NCI-H345 treated with DMSO at 0.1 percent for 48 hours (cell line): ENCODE data around the gene ARHGAP26.

Source experiments
- DNase-seq: peaks from one replicate; lab custom pipeline; 2025; ENCODE audit not compliant: unreplicated experiment; lab: John Stamatoyannopoulos, UW

Gene ARHGAP26

DNA sequence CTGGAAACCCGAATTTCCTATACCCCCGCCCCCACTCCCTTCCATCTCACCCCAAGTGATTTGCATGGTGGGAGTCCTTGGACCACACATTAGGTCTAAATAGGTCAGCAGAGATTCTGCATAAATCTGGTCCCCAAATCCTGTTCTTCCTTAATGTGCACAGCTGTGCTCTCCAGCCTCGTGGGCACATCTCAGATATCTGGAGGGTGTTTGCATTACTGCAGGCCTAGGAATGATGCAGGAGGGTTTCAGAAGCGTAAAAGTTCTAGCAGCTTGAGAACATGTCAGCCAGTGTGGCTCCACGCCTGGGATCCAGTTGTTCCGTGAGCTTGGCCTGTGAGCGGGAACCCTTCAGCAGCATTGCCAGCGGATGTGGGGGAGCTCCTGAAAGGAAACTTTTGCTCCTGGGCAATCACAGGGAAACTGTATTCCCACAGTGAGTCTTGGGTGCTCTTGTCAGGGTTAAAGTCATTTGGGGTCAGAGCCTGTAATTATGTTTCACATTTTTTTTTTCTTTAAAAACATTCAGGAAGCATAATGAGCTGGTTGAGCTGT is 12.9 kb downstream of the ARHGAP26 start:
- DNase-seq: no peak

- DNase-seq: no peak
Observed at GRCh38 chr5:142783601-142784341, 13.6 kb downstream of the ARHGAP26 start.

DNA sequence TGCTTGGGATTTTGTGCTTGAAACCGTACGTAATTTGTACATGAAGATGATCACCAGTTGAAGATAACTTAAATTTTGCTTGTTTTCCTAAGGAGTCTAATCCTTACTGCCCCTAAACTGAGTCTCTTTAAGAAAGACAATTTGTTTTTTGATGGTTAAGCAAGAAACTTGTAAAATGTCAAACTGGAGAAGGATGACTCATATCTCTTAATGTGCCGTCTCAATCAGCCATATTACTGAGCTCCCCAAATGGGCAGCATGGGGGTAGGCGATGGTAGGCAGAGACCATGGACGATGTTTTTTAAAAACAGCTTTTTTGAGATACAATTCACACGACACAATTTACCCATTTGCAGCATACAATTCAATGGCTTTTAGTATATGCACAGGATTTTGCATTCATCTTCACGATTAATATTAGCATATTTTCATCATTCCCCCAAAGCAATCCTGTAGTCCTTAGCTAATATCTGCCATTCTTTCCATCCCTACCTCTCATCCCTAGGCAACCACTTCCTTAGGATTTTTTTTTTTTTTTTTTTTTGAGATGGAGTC is 14.3 kb downstream of the ARHGAP26 start:
- DNase-seq: no peak

- DNase-seq: no peak
Observed at GRCh38 chr5:142785206-142785605, 15.0 kb downstream of the ARHGAP26 start.

GRCh38 chr5:142789206-142789605 is 19.0 kb downstream of the ARHGAP26 start:
- DNase-seq: no peak

- DNase-seq: no peak
Observed at GRCh38 chr5:142792012-142792864, 22.1 kb downstream of the ARHGAP26 start.

GRCh38 chr5:142792865-142793232 is 22.7 kb downstream of the ARHGAP26 start:
- DNase-seq: no peak

DNA sequence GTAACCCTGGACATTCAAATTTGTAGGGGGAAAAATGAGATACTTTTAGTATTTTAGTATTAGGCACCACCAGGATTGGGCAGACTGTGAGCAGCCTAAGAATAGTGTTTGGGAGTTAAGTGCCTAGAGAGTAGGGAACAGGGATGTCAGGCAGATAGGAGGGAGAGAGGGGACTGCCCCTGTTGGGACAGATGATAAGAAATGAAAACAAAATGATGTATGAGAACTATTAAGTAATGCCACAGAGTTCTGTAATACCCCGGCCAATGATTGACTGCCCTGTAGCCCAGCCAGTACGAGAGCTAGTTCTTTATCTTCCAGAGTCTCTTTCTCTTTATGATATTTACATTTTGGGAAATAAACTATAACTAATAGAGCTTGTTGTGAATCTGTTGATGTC is 24.4 kb downstream of the ARHGAP26 start:
- DNase-seq: no peak

DNA sequence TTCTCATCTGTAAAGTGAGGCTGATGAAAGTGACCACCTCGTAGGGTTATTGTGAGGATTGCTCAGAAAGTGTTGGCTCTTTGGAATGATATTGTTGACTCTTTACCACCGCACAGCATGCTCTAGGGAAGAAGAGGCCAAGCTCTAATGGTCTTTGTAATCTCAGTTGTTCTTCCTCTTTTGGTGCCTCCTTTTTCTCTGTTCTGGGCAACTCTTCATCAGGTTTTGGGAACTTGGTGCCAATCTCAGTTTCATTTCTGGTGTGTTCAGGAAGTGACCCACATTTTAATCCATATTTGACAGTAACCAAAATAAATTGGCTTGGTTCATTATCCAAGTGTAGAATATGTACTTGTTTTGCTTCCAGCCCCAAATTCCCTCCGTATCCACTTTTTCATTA is 25.1 kb downstream of the ARHGAP26 start:
- DNase-seq: no peak

- DNase-seq: no peak
Observed at GRCh38 chr5:142796492-142797109, 26.4 kb downstream of the ARHGAP26 start.

DNA sequence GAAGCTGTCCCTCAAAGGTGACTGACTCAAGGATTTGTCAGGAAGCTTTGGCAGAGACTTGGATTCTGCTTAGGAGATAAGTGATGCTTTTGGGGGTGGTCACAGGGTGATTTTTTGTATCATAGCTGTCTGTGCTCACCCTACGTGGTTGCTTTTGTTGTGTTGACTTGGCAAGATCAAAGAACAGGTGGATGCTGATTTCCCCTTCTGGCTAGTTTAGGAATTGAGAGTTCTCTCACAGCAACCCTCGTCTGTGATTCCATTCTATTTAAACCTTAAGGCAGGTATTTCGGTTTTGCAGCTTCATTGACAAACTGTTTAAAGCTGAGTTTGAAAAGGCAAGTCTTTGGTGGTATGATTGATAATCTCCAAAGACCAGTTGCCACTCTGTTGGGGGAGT is 27.2 kb downstream of the ARHGAP26 start:
- DNase-seq: no peak

- no peak for DNase-seq
Observed at GRCh38 chr5:142798099-142798770, 28.1 kb downstream of the ARHGAP26 start.

GRCh38 chr5:142800776-142801494 is 30.8 kb downstream of the ARHGAP26 start:
- DNase-seq: no peak

GRCh38 chr5:142801495-142801871 is 31.3 kb downstream of the ARHGAP26 start:
- DNase-seq: no peak

DNA sequence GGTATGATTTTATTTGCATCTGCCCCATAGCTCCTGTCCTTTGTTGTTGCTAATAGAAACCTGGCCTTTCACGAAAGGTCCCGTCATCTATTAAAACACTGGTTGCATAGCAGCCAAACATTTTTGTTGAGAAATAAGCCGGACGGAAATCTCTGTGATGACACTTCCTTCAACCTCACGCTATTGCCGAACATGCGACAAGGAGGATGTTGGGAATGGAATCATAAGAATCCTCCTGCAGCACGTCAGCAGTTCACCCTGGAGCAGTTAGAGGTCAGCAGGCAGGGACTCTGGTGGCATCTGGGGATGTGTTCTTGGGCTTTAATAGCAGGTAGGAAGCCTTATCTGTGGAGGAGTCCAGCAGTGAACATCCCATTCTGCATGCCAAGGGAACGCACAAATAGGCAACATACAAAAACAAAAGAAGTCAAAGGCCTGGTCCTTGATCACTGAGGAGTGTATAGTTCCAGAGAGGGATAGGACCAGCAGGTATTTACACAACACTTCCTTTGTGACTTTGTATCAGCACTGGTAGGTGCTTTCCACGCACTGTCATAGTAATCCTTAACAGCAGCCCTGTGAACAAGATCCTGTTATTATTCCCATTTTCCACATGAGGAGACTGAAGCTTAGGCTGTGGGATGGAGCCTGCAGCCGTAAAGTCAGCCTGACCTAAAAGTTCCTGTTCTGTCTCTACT is 33.4 kb downstream of the ARHGAP26 start:
- DNase-seq: no peak

DNA sequence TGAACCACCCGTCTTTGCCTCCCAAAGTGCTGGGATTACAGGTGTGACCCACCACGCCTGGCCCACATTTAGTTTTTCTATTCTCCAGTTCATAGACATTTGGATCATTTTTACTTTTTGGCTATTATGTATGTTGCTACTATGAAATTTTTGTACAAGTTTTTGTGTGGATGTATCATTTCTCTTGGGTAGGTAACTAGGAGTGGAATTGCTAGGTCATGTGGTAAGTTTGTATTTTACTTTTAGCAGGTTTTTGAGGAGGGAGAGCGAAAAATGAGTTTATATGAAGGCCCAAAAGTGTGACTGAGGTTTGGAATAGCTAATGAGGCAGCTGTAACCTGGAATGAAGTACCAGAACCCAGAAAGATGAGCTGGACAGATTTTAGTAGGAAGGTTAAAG is 35.2 kb downstream of the ARHGAP26 start:
- DNase-seq: no peak

DNA sequence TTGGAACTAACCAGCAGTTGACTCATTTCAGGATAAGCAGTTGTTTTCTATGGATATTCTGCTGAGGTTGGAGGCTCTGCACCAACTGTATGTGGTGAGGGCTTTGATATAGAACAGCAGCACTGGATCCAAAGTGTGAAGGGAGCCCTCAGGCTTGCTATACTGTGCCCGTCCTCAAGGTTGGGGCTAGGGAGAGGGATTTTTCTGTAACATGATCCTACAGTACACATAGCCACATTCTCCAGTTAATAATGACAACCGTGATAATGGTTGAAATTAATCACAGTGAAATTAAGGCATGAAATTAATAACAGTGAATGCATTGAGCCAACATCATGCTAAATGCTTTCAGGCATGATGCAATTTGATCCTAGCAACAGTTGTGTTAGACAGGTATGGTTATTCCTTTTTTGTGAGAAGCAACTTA is 36.7 kb downstream of the ARHGAP26 start:
- DNase-seq: no peak

GRCh38 chr5:142807372-142807911 is 37.3 kb downstream of the ARHGAP26 start:
- no peak for DNase-seq

DNA sequence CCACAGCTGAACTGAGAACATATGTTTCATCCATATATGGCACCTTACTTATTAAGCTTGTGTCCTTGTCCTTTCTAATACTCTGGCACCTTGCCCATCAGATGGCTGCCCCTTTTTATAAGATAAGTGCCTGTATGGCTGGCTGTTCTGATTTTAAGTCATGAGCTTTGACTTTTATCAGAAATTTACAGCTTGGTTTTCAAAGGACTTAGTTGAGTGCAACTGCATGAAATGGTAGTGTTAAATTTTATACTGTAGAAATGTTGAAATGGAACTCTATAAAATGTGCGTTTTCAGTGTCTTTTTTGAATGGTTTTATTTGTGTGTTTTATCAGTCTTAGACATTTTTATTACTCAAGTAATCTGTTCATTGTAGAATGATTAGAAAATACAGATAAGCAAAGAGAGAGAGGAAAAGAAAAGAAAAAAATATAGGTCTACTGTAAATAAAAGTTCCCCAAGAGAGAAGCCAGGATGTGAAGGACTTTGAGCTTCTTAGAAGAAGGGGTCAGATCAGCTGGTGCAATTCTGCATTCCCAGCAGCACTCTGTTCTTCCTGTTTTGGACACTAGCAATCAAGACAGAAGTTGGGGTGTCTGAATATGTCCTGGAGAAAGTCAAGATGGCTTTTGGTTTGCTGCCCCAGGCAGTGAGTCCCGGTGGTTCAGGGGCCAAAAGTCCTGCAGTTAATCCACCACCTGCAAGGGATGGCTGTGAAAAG is 38.9 kb downstream of the ARHGAP26 start:
- DNase-seq: no peak
